Fibroblast of lung (primary cell): ENCODE data around the gene PKP3. TPM values are rescaled to one million over a fixed set of nuclear protein-coding genes. Genes with fewer than 3 reads are reported as not detected.

ENCODE experiments used
- DNase-seq, 2 donors: peaks; one replicate each; pipeline versions ENCODE4 v3.0.0 to v3.0.0-alpha.2; 2010; ENCODE audit warnings: low read depth in 2 of 2
- H2AFZ ChIP-seq: 2 replicates; pipeline ENCODE4 v1.5.1; 2012; ENCODE audit warnings: low read length, control low read depth, inconsistent platforms
- H3K27ac ChIP-seq: 2 replicates; pipeline ENCODE4 v1.5.1; 2011; ENCODE audit warnings: low read length, control low read depth; ENCODE audit not compliant: insufficient read depth
- H3K27me3 ChIP-seq: 2 replicates; pipeline ENCODE4 v1.5.1; 2011; ENCODE audit warnings: mild to moderate bottlenecking, low read length; ENCODE audit not compliant: control insufficient read depth, insufficient read depth
- H3K36me3 ChIP-seq: 2 replicates; pipeline ENCODE4 v1.5.1; 2011; ENCODE audit warnings: low read length; ENCODE audit not compliant: control insufficient read depth, insufficient read depth
- H3K4me1 ChIP-seq: 2 replicates; pipeline ENCODE4 v1.5.1; 2011; ENCODE audit warnings: low read length; ENCODE audit not compliant: control insufficient read depth, insufficient read depth; ENCODE audit errors: extremely low read depth
- H3K4me2 ChIP-seq: 2 replicates; pipeline ENCODE4 v1.5.1; 2011; ENCODE audit warnings: low read length, control low read depth; ENCODE audit not compliant: insufficient read depth; ENCODE audit errors: extremely low read depth
- H3K4me3 ChIP-seq, 4 experiments: fragments of 200-600 bp in 1 of 4; sonication (generic) in 1 of 4; replicated peaks in 1 of 4; 2 replicates each; pipeline ENCODE4 v1.5.1; 2011 to 2016; ENCODE audit warnings: low read length in 4 of 4, low read depth in 3 of 4, mild to moderate bottlenecking in 3 of 4, control low read depth in 2 of 4, inconsistent platforms in 1 of 4, mixed read lengths in 1 of 4; ENCODE audit not compliant: insufficient read depth in 1 of 4; ENCODE audit errors: control extremely low read depth in 1 of 4
- H3K79me2 ChIP-seq: 2 replicates; pipeline ENCODE4 v1.5.1; 2012; ENCODE audit warnings: mild to moderate bottlenecking, low read length, inconsistent platforms; ENCODE audit not compliant: control insufficient read depth, insufficient read depth
- H3K9ac ChIP-seq: 2 replicates; pipeline ENCODE4 v1.5.1; 2011; ENCODE audit warnings: mild to moderate bottlenecking, low read length, control low read depth; ENCODE audit not compliant: insufficient read depth
- H3K9me3 ChIP-seq: 2 replicates; pipeline ENCODE4 v1.5.1; 2012; ENCODE audit warnings: low read depth, low read length; ENCODE audit not compliant: control insufficient read depth, insufficient read depth
- H4K20me1 ChIP-seq: 2 replicates; pipeline ENCODE4 v1.5.1; 2011; ENCODE audit warnings: low read length; ENCODE audit not compliant: control insufficient read depth, insufficient read depth; ENCODE audit errors: extremely low read depth
- EZH2 ChIP-seq: IDR thresholded peaks from 2 replicates; pipeline ENCODE4 v1.5.1; 2012; ENCODE audit warnings: low read length, control low read depth, mild to moderate bottlenecking; ENCODE audit errors: missing control alignments
- polyA plus RNA-seq, 2 donors: library from polyadenylated mRNA; depleted of rRNA in 1 of 2; stranded (reverse) in 1 of 2; unstranded in 1 of 2; fragments of >200 nt; gene quantifications; 2 replicates each; pipeline ENCODE4 v1.2.1, GENCODE V29; 2011 to 2012; ENCODE audit warnings: missing spikeins in 1 of 2
- total RNA-seq: library from RNA; depleted of rRNA; stranded (reverse); fragments of >200 nt; gene quantifications from 2 replicates; pipeline ENCODE4 v1.2.1, GENCODE V29; 2014
- TF ChIP-seq, protein P1 (sequence below), 2 donors: IDR thresholded peaks in 1 of 2; conservative IDR thresholded peaks in 1 of 2; 1 replicate in 1 of 2; 2 replicates in 1 of 2; pipeline ENCODE4 v1.5.1; 2011 to 2012; ENCODE audit warnings: low read length in 2 of 2, control low read depth in 1 of 2, inconsistent platforms in 1 of 2, low read depth in 1 of 2, mild to moderate bottlenecking in 1 of 2

PKP3 gene
- total and polyA plus RNA-seq, 2 donors (not counting 1 experiment from before 2014, with no cell fraction given) = 0.17 to 0.83 TPM

DNA sequence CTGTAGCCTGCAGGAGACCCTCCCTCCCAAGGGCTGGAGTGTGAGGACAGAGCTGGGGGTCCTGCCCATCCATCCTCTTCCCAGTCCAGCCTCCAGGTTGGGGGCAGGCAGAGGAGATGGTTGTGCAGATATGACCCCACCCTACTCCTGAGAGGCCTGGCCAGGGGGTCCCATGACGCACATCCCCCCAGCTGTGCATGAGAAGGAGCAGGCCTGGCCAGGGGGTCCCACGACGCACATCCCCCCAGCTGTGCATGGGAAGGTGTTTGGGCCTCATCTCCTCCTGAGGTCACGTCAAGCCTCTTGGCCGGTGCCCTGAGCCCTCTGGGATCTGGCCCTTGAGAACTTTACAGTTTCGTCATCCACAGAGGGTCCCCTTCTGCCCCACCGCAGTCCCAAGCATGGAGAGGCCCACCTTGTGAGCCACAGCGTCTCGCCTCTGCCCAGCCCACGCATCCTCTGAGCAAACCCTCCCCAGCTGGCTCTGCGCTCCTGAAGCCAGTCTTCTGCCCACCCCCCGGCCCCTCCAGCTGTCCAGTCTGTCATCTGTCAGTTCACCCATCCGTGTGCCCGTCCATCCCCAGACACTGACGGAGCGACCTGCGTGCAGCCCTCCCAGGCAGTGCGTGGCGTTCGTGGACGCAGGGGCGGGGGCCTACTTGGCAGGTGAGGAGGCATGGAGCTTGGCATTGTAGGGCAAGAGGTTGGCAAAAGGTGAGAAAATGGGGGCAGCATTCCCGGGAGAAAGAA, 45.5 kb downstream of the PKP3 start:
- no peak overlapping the region for H3K4me2 ChIP-seq
- no peaks in the 10 kb centered on the region for H3K36me3 ChIP-seq
- H3K27ac ChIP-seq = no peak overlapping the region
- no peak for DNase-seq
- no peak for TF ChIP-seq EZH2
- TF ChIP-seq, protein P1, sequence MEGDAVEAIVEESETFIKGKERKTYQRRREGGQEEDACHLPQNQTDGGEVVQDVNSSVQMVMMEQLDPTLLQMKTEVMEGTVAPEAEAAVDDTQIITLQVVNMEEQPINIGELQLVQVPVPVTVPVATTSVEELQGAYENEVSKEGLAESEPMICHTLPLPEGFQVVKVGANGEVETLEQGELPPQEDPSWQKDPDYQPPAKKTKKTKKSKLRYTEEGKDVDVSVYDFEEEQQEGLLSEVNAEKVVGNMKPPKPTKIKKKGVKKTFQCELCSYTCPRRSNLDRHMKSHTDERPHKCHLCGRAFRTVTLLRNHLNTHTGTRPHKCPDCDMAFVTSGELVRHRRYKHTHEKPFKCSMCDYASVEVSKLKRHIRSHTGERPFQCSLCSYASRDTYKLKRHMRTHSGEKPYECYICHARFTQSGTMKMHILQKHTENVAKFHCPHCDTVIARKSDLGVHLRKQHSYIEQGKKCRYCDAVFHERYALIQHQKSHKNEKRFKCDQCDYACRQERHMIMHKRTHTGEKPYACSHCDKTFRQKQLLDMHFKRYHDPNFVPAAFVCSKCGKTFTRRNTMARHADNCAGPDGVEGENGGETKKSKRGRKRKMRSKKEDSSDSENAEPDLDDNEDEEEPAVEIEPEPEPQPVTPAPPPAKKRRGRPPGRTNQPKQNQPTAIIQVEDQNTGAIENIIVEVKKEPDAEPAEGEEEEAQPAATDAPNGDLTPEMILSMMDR (conservative IDR thresholded peaks at IDR 0.05 in 1 of 2, IDR thresholded peaks at IDR 0.05 in 1 of 2; ENCODE audit: low read depth in 1 of 2, low read length in 2 of 2) = no peak
- peaks cover 2% of the 10 kb centered on the region for H3K27me3 ChIP-seq
- H3K4me3 ChIP-seq = no peak overlapping the region
- H3K9me3 ChIP-seq = no peaks in the 10 kb centered on the region
- no peak overlapping the region for H2AFZ ChIP-seq
- no peaks in the 10 kb centered on the region for H4K20me1 ChIP-seq
- peaks cover 2% of the 10 kb centered on the region for H3K4me1 ChIP-seq
- H3K79me2 ChIP-seq = no peaks in the 10 kb centered on the region
- no peak overlapping the region for H3K9ac ChIP-seq

DNA sequence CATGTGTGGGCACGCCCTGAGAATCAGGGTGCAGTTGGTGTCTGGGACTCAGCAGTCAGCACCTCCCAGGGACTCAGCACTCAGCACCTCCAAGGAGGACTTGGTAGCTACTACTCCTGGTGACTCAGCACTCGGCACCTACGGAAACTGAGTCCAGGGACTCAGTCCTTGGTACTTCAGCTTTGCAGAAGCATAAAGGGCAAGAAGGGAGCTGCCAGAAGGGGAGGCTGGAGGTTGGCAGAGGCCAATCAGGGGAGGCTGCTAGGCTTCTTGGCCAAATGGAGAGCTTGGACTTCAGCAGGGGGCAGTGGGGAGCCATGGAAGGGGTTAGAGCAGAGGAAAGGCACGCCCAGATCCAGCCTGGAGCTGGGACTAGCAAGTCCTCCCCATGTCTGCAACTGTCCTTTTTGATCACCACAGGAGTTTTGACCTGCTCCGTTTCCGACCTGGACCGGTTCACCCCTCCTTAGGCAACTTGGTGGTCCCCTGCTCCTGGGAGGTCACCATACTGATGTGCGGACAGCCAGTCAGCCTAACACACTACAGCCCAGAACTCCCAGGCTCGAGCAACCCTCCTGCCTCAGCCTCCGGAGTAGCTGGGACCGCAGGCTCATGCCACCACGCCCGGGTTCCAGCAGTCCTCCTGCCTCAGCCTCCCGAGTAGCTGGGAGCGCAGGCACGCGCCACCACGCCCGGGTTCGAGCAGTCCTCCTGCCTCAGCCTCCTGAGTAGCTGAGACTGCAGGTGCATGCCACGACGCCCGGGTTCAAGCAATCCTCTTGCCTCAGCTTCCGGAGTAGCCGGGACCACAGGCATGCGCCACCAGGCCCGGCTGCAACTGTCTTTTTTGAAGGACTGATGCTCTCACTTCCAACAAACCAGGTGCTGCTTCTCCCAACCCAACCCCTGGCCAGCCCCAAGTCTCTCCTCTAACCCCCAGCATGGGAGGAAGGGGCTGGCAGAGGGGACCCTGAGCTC, 46.3 kb downstream of the PKP3 start:
- no peak overlapping the region for H3K4me3 ChIP-seq
- no peak overlapping the region for H2AFZ ChIP-seq
- H4K20me1 ChIP-seq = no peaks in the 10 kb centered on the region
- peaks cover 2% of the 10 kb centered on the region for H3K27me3 ChIP-seq
- no peaks in the 10 kb centered on the region for H3K9me3 ChIP-seq
- TF ChIP-seq, protein P1 (conservative IDR thresholded peaks at IDR 0.05 in 1 of 2, IDR thresholded peaks at IDR 0.05 in 1 of 2; ENCODE audit: low read depth in 1 of 2, low read length in 2 of 2) = peak in 1 of 2 donors; percentile 6
- no peak for TF ChIP-seq EZH2
- no peaks in the 10 kb centered on the region for H3K36me3 ChIP-seq
- H3K9ac ChIP-seq = no peak overlapping the region
- H3K4me2 ChIP-seq = no peak overlapping the region
- H3K4me1 ChIP-seq = peaks cover 2% of the 10 kb centered on the region
- peak in 1 of 2 donors; percentile 13 for DNase-seq
- no peak overlapping the region for H3K27ac ChIP-seq
- no peaks in the 10 kb centered on the region for H3K79me2 ChIP-seq

DNA sequence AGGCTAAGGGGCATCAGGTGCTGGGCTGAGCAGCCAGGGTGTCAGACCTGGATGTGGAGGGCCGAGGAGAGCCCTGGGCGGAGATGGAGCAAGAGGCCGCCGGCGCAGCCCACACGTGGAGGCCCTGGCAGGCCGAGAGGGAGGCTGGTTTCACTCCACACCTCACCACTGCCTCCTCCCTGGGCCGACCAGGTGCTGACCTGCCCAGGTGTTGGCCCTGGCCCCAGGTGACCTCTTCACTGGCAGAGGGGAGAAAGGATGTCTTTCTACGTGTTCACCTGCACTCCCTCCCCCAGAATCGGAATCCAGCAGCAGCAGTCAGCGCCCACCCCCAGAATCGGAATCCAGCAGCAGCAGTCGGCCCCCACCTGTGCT, 47.0 kb downstream of the PKP3 start:
- no peak overlapping the region for H3K27ac ChIP-seq
- no peaks in the 10 kb centered on the region for H3K9me3 ChIP-seq
- peaks cover 2% of the 10 kb centered on the region for H3K4me1 ChIP-seq
- no peak overlapping the region for H3K4me3 ChIP-seq
- no peaks in the 10 kb centered on the region for H3K36me3 ChIP-seq
- H3K27me3 ChIP-seq = peaks cover 2% of the 10 kb centered on the region
- no peak overlapping the region for H3K9ac ChIP-seq
- H2AFZ ChIP-seq = no peak overlapping the region
- H3K79me2 ChIP-seq = no peaks in the 10 kb centered on the region
- no peak overlapping the region for H3K4me2 ChIP-seq
- TF ChIP-seq, protein P1 (conservative IDR thresholded peaks at IDR 0.05 in 1 of 2, IDR thresholded peaks at IDR 0.05 in 1 of 2; ENCODE audit: low read depth in 1 of 2, low read length in 2 of 2) = no peak
- no peak for TF ChIP-seq EZH2
- no peaks in the 10 kb centered on the region for H4K20me1 ChIP-seq
- DNase-seq = no peak
